Karpas-422 (cell line): ENCODE results near the gene FTH1. TPM values are rescaled to one million over a fixed set of nuclear protein-coding genes. Genes with fewer than 3 reads are reported as not detected.

Source experiments
- DNase-seq: peaks from one replicate; pipeline ENCODE4 v3.0.0-alpha.2; 2015
- H2AFZ ChIP-seq: fragments of 200-600 bp; sonication (generic); 2 replicates; pipeline ENCODE4 v1.6.1; 2014; ENCODE audit warnings: antibody characterized with exemption, low read length, mixed read lengths
- H3K27ac ChIP-seq: fragments of 200-600 bp; sonication (generic); 2 replicates; pipeline ENCODE4 v1.5.1; 2014; ENCODE audit warnings: mild to moderate bottlenecking, low read length, moderate library complexity
- H3K27me3 ChIP-seq: fragments of 200-600 bp; sonication (generic); 2 replicates; pipeline ENCODE4 v1.6.1; 2014; ENCODE audit warnings: low read length, mixed read lengths
- H3K36me3 ChIP-seq: fragments of 200-600 bp; sonication (generic); 2 replicates; pipeline ENCODE4 v1.6.1; 2014; ENCODE audit warnings: low read length, mixed read lengths; ENCODE audit not compliant: insufficient read depth
- H3K4me1 ChIP-seq: fragments of 200-600 bp; sonication (generic); 2 replicates; pipeline ENCODE4 v1.6.1; 2014; ENCODE audit warnings: mild to moderate bottlenecking, low read length, mixed read lengths
- H3K4me2 ChIP-seq: fragments of 200-600 bp; sonication (generic); 2 replicates; pipeline ENCODE4 v1.6.1; 2014; ENCODE audit warnings: low read length, low read depth, mild to moderate bottlenecking; ENCODE audit not compliant: poor library complexity, severe bottlenecking
- H3K4me3 ChIP-seq: fragments of 200-600 bp; sonication (generic); 2 replicates; pipeline ENCODE4 v1.5.1; 2014; ENCODE audit warnings: mild to moderate bottlenecking, antibody characterized with exemption, low read length, mixed read lengths
- H3K79me2 ChIP-seq: fragments of 200-600 bp; sonication (generic); 2 replicates; pipeline ENCODE4 v1.6.1; 2014; ENCODE audit warnings: mild to moderate bottlenecking, low read length, mixed read lengths
- H3K9ac ChIP-seq: fragments of 200-600 bp; sonication (generic); 2 replicates; pipeline ENCODE4 v1.6.0; 2014; ENCODE audit warnings: low read length
- H3K9me2 ChIP-seq: fragments of 200-600 bp; sonication (generic), shearing (Covaris generic); replicated peaks from 2 replicates; pipeline ENCODE4 v1.6.0; 2014; ENCODE audit warnings: mild to moderate bottlenecking, low read length, moderate library complexity; ENCODE audit not compliant: insufficient read depth
- H3K9me3 ChIP-seq: fragments of 300-700, 200-600 bp; sonication (generic); 2 replicates; pipeline ENCODE4 v1.6.1; 2014; ENCODE audit warnings: low read length, mixed read lengths
- H4K20me1 ChIP-seq: fragments of 200-600 bp; sonication (generic); 2 replicates; pipeline ENCODE4 v1.6.1; 2014; ENCODE audit warnings: mild to moderate bottlenecking, antibody characterized with exemption, low read length, low read depth; ENCODE audit not compliant: insufficient read depth
- total RNA-seq: library from RNA; depleted of rRNA; stranded (reverse); fragments of >200 nt; shearing (Covaris generic); gene quantifications from 2 replicates; pipeline ENCODE4 v1.2.3, GENCODE V29; 2014; ENCODE audit warnings: low replicate concordance

FTH1 gene
- total RNA-seq, 1 experiment from 2014 or later: 392 TPM

DNA sequence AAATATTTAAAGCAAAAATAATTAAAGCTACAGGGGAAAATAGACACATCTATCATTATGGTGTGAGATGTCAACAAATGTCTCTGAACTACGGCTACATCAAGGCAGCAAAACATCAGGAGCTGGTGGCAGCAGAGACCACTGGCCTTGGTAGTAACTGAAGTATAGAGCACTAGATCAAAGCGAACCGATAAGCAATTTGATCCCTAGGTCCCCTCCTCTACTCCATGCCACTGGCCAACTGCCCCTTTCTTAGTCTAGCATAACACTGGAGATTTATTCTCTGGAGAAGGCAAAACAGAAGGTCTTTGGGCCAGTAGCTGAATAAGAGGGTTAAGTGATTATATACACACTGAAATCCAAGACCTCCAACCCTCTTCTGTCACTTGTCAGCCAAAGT is 36.5 kb downstream of the FTH1 start:
- H3K4me2 ChIP-seq: no peak overlapping the region
- H3K36me3 ChIP-seq: no peaks in the 10 kb centered on the region
- H3K27me3 ChIP-seq: 0 out of 2 replicates have a peak, but pooled peaks cover 3% of the 10 kb centered on the region
- no peaks in the 10 kb centered on the region for H3K79me2 ChIP-seq
- no peaks in the 10 kb centered on the region for H3K9me3 ChIP-seq
- H3K9ac ChIP-seq: no peak overlapping the region
- H3K4me3 ChIP-seq: no peak overlapping the region
- H2AFZ ChIP-seq: no peak overlapping the region
- no peak for DNase-seq
- H3K4me1 ChIP-seq: no peaks in the 10 kb centered on the region
- no peaks in the 10 kb centered on the region for H4K20me1 ChIP-seq
- no peak overlapping the region for H3K27ac ChIP-seq
- no peaks in the 10 kb centered on the region for H3K9me2 ChIP-seq

DNA sequence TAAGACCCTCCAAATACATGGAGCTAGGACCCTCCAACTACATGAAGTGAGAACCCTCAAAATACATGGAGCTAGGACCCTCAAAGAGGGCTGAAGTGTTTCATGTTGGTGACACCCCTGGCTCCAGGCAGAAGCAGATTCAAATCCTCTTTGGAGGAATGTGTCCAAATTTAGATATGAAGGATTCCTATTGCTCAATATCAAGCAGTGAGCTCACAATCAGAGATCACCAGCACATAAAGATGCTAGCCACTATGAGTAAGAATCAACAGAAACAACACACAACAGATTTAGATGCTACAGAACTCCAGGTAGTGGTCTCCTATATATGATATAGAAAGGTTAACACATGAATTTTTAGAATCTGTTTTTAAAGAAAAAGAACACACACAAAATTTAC is 38.8 kb downstream of the FTH1 start:
- Histone ChIP-seq H2AFZ (no peak overlapping the region), H4K20me1 (no peaks in the 10 kb centered on the region), H3K79me2 (no peaks in the 10 kb centered on the region), H3K4me3 (no peak overlapping the region), H3K4me2 (no peak overlapping the region), H3K9me2 (no peaks in the 10 kb centered on the region), H3K4me1 (no peaks in the 10 kb centered on the region), H3K9me3 (no peaks in the 10 kb centered on the region), H3K27ac (no peak overlapping the region), H3K9ac (no peak overlapping the region), H3K27me3 (no peaks in the 10 kb centered on the region), H3K36me3 (no peaks in the 10 kb centered on the region)
- DNase-seq: no peak

DNA sequence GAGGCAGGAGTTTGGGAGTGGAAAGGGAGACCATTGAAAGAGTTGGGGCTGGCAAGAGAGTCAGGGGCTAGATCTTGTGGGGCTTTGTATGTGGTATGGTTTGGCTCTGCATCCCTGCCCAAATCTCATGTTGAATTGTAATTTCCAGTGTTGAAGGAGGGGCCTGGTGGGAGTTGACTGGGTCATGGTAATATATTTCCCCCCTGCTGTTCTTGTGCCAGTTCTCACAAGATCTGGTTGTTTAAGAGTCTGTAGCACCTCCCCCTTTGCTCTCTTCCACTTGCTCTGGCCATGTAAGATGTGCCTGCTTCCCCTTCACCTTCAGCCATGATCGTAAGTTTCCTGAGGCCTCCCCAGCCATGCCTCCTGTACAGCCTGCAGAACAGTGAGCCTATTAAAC is 39.9 kb downstream of the FTH1 start:
- no peaks in the 10 kb centered on the region for H3K27me3 ChIP-seq
- no peak overlapping the region for H3K9ac ChIP-seq
- H3K4me3 ChIP-seq: no peak overlapping the region
- H3K4me2 ChIP-seq: no peak overlapping the region
- no peak overlapping the region for H3K27ac ChIP-seq
- H3K9me2 ChIP-seq: no peaks in the 10 kb centered on the region
- H3K79me2 ChIP-seq: no peaks in the 10 kb centered on the region
- no peaks in the 10 kb centered on the region for H3K4me1 ChIP-seq
- no peak overlapping the region for H2AFZ ChIP-seq
- H3K36me3 ChIP-seq: no peaks in the 10 kb centered on the region
- H4K20me1 ChIP-seq: no peaks in the 10 kb centered on the region
- H3K9me3 ChIP-seq: no peaks in the 10 kb centered on the region
- no peak for DNase-seq

DNA sequence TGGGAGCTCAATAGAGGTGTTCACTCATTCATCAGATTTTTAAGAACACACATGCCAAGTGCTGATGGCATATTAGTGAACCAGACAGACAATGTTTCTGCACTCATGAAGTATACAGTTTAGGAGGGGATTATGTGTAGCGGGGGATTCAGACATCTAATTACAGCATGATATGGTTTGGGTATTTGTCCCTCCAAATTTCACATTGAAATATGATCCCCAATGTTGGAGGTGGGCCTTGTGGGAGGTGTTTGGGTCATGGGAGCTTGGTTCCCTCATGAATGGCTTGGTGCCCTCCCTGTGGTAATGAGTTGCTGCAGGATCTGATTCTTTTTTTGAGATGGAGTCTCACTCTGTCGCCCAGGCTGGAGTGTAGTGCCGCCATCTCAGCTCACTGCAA is 41.2 kb downstream of the FTH1 start:
- Histone ChIP-seq H3K9me2 (no peaks in the 10 kb centered on the region), H3K9me3 (no peaks in the 10 kb centered on the region), H3K36me3 (no peaks in the 10 kb centered on the region), H3K4me1 (no peaks in the 10 kb centered on the region), H3K4me3 (no peak overlapping the region), H4K20me1 (no peaks in the 10 kb centered on the region), H2AFZ (no peak overlapping the region), H3K9ac (no peak overlapping the region), H3K79me2 (no peaks in the 10 kb centered on the region), H3K4me2 (no peak overlapping the region), H3K27me3 (no peaks in the 10 kb centered on the region), H3K27ac (no peak overlapping the region)
- no peak for DNase-seq

DNA sequence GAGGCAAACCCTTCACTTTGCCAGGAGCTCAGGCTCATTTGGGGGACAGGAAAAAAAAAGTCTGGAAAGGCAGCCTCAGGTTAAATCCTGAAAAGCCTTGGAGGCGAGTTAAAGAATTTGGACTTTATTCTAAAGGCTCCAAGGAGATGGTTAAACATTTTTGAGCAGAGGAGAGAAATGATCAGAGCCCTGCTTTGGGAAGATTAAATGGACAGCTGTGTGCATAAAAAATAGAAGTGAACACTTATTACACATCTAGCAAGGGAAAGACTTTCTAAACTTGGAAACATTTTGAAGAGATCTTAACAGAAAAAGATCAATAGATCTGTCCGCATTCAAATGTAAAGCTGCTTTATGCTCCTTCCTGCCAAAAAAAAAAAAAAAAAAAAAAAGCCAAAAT is 41.7 kb downstream of the FTH1 start:
- Histone ChIP-seq H3K9me2 (no peaks in the 10 kb centered on the region), H2AFZ (no peak overlapping the region), H3K79me2 (no peaks in the 10 kb centered on the region), H3K27ac (no peak overlapping the region), H3K9me3 (no peaks in the 10 kb centered on the region), H3K4me1 (no peaks in the 10 kb centered on the region), H3K4me2 (no peak overlapping the region), H4K20me1 (no peaks in the 10 kb centered on the region), H3K9ac (no peak overlapping the region), H3K4me3 (no peak overlapping the region), H3K27me3 (no peaks in the 10 kb centered on the region), H3K36me3 (no peaks in the 10 kb centered on the region)
- no peak for DNase-seq

DNA sequence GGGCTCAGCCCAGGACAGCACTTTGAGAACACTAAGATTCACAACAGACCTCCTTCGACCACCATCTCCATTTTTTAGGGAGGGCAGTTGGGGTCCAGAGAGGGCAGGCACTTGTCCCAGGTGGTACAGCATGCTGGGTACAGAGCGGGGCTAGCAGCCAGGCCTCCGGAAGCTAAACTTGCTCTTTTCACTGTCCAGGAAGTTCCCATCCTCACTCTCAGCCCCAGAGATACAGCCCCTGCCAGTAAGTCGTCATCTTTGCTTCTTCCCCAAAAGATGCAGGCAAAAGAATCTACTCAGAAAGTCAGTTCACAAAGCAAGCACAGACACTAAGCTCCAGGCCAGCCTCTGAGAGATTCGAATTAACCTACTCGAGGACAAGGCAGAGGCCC is 43.4 kb downstream of the FTH1 start:
- H4K20me1 ChIP-seq: no peaks in the 10 kb centered on the region
- no peaks in the 10 kb centered on the region for H3K79me2 ChIP-seq
- H2AFZ ChIP-seq: no peak overlapping the region
- no peaks in the 10 kb centered on the region for H3K9me3 ChIP-seq
- H3K4me3 ChIP-seq: no peak overlapping the region
- no peak for DNase-seq
- H3K27me3 ChIP-seq: no peaks in the 10 kb centered on the region
- no peaks in the 10 kb centered on the region for H3K36me3 ChIP-seq
- no peak overlapping the region for H3K9ac ChIP-seq
- H3K4me2 ChIP-seq: no peak overlapping the region
- H3K27ac ChIP-seq: no peak overlapping the region
- H3K9me2 ChIP-seq: no peaks in the 10 kb centered on the region
- no peaks in the 10 kb centered on the region for H3K4me1 ChIP-seq

DNA sequence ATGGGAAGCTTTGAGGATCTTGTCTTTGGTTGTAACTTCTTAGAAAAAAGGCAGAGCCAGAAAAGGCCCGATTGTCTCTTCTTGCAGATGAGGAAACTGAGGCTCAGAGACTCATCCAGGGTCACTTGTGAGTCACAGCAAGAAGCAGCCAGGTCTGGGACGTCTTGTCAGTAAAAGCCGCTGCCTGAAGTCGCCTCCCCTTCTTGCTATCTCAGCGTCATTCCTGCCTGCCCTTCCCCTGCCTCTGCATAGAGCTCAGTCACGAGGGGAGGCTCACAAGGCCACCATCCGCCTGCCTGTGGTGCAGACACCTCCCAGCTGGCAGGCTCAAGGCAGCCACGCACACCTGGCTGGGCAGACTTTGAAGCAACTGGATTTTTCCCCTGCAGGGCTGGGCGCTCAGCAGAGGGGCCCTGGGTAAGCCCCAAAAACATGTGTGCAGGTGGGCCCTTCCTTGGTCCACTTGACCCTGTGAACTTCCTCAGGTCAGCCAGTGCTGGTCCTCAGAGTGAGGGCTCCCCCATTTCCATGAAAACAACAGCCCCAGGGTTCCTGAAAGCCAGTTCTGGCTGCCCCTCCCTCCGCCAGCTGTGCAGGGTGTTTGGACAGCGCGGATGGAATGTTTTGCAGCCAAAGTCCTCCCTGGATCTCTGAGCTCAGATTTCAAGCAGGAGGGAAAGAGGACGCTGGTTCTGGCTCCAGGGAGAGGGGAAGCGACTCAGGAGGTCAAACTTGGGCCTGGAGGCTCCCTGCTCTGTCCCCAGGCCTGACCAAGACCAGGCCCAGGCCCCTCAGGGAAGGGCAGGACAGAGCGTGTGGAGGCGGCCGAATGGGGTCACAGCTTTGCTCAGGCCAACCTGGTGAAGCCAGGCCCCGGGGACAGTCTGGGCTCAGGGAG is 44.0 kb downstream of the FTH1 start:
- no peak overlapping the region for H2AFZ ChIP-seq
- H3K9me2 ChIP-seq: no peaks in the 10 kb centered on the region
- no peak for DNase-seq
- H3K4me3 ChIP-seq: no peak overlapping the region
- no peaks in the 10 kb centered on the region for H3K27me3 ChIP-seq
- H3K4me1 ChIP-seq: no peaks in the 10 kb centered on the region
- no peaks in the 10 kb centered on the region for H4K20me1 ChIP-seq
- no peak overlapping the region for H3K27ac ChIP-seq
- no peak overlapping the region for H3K9ac ChIP-seq
- H3K79me2 ChIP-seq: no peaks in the 10 kb centered on the region
- H3K4me2 ChIP-seq: no peak overlapping the region
- no peaks in the 10 kb centered on the region for H3K9me3 ChIP-seq
- no peaks in the 10 kb centered on the region for H3K36me3 ChIP-seq

DNA sequence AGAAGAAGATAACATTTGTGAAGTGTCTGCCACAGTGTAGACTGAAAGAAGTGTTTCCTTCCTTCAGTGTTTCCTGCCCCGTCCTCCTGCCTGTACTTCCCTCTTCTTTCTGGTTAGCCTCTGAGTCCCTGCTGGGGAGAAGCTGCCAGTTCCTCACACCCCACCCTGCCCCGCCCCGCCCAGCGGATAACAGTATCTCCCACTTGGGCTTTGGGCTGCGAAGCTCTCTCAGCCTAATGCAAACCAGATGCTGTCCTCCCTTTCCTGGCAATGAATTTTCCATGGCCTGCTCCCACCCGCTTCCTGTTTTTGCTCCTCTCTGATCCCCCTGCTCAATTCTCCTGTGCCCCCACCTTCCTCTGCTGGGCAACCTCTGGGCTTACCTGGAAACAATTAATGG is 44.9 kb downstream of the FTH1 start:
- H4K20me1 ChIP-seq: no peaks in the 10 kb centered on the region
- no peak overlapping the region for H3K9ac ChIP-seq
- no peak overlapping the region for H3K4me2 ChIP-seq
- no peak overlapping the region for H2AFZ ChIP-seq
- no peak for DNase-seq
- H3K27me3 ChIP-seq: no peaks in the 10 kb centered on the region
- no peaks in the 10 kb centered on the region for H3K9me3 ChIP-seq
- H3K4me3 ChIP-seq: no peak overlapping the region
- H3K79me2 ChIP-seq: no peaks in the 10 kb centered on the region
- H3K9me2 ChIP-seq: no peaks in the 10 kb centered on the region
- no peaks in the 10 kb centered on the region for H3K4me1 ChIP-seq
- no peak overlapping the region for H3K27ac ChIP-seq
- no peaks in the 10 kb centered on the region for H3K36me3 ChIP-seq
